Stimulated activated CD4-positive, alpha-beta T cell treated with anti-CD3 and anti-CD28 coated beads, TNF-alpha, amount 100 ng/mL, for 4 hours (primary cell): Measurements from ENCODE around the gene PDLIM5.

Source experiments
- DNase-seq, 3 experiments: peaks; one replicate each; pipeline ENCODE4 v3.0.0-alpha.2; 2020; ENCODE audit warnings: low read depth in 3 of 3

The PDLIM5 gene

GRCh38 chr4:94561249-94562024 lies 109.7 kb downstream of the PDLIM5 start:
- DNase-seq = no peak

- no peak for DNase-seq
These were observed 110.5 kb downstream of the PDLIM5 start for GRCh38 chr4:94562285-94562684.

- DNase-seq = no peak
These were observed 112.5 kb downstream of the PDLIM5 start for GRCh38 chr4:94564252-94564651.

GRCh38 chr4:94566420-94566819 lies 114.7 kb downstream of the PDLIM5 start:
- no peak for DNase-seq

- no peak for DNase-seq
These were observed 116.1 kb downstream of the PDLIM5 start for GRCh38 chr4:94567811-94568210.

GRCh38 chr4:94570558-94570957 lies 118.8 kb downstream of the PDLIM5 start:
- DNase-seq = no peak

- no peak for DNase-seq
These were observed 119.6 kb downstream of the PDLIM5 start for GRCh38 chr4:94571298-94571697.

GRCh38 chr4:94571715-94572114 lies 120.0 kb downstream of the PDLIM5 start:
- no peak for DNase-seq

GRCh38 chr4:94574050-94574449 lies 122.3 kb downstream of the PDLIM5 start:
- DNase-seq = no peak

GRCh38 chr4:94574616-94575015 lies 122.9 kb downstream of the PDLIM5 start:
- no peak for DNase-seq

- no peak for DNase-seq
These were observed 123.9 kb downstream of the PDLIM5 start for GRCh38 chr4:94575652-94576051.

- DNase-seq = no peak
These were observed 124.5 kb downstream of the PDLIM5 start for GRCh38 chr4:94576210-94576609.

GRCh38 chr4:94577136-94577535 lies 125.4 kb downstream of the PDLIM5 start:
- DNase-seq = no peak

GRCh38 chr4:94578195-94578594 lies 126.5 kb downstream of the PDLIM5 start:
- DNase-seq = no peak

GRCh38 chr4:94581766-94582165 lies 130.0 kb downstream of the PDLIM5 start:
- DNase-seq = no peak

GRCh38 chr4:94582517-94582916 lies 130.8 kb downstream of the PDLIM5 start:
- DNase-seq = no peak

- DNase-seq = no peak
These were observed 132.3 kb downstream of the PDLIM5 start for GRCh38 chr4:94583914-94584641.

GRCh38 chr4:94588896-94589693 lies 137.4 kb downstream of the PDLIM5 start:
- no peak for DNase-seq

- DNase-seq = no peak
These were observed 138.8 kb downstream of the PDLIM5 start for GRCh38 chr4:94590493-94590892.

GRCh38 chr4:94591289-94591688 lies 139.5 kb downstream of the PDLIM5 start:
- no peak for DNase-seq

- DNase-seq = no peak
These were observed 143.3 kb downstream of the PDLIM5 start for GRCh38 chr4:94595013-94595412.

GRCh38 chr4:94595880-94596483 lies 144.2 kb downstream of the PDLIM5 start:
- no peak for DNase-seq
